Cardiac muscle cell (in vitro differentiated cells and primary cell): ENCODE measurements around the gene ERRFI1. TPM values are rescaled to one million over a fixed set of nuclear protein-coding genes. Genes with fewer than 3 reads are reported as not detected.

ENCODE experiments used
- DNase-seq, 2 donors: peaks; one replicate each; pipeline versions ENCODE4 v3.0.0 to v3.0.0-alpha.2; 2010 to 2017; ENCODE audit warnings: low read depth in 1 of 2, low spot score in 1 of 2
- H3K27ac ChIP-seq: fragments of 200-600 bp; sonication (generic); 2 replicates; pipeline ENCODE4 v1.5.1; 2016
- H3K27me3 ChIP-seq: fragments of 200-600 bp; sonication (generic); 2 replicates; pipeline ENCODE4 v1.6.0; 2016; ENCODE audit warnings: control low read depth
- H3K36me3 ChIP-seq: fragments of 200-600 bp; sonication (generic); 2 replicates; pipeline ENCODE4 v1.5.1; 2016; ENCODE audit warnings: control low read depth
- H3K4me1 ChIP-seq: fragments of 200-600 bp; sonication (generic); 2 replicates; pipeline ENCODE4 v1.8.1; 2017; ENCODE audit warnings: low read depth, mild to moderate bottlenecking, mixed run types
- H3K4me3 ChIP-seq: fragments of 200-600 bp; sonication (generic); 2 replicates; pipeline ENCODE4 v1.5.1; 2016; ENCODE audit warnings: mild to moderate bottlenecking
- H3K9me3 ChIP-seq: fragments of 200-600 bp; sonication (generic); 2 replicates; pipeline ENCODE4 v1.5.1; 2017; ENCODE audit warnings: low read depth, mild to moderate bottlenecking, control low read depth
- polyA plus RNA-seq: library from polyadenylated mRNA; unstranded; fragments of >200 nt; fragmentation: Nextera tagmentation; extraction: Ambion mirVana; gene quantifications from 2 replicates; pipeline ENCODE4 v1.2.1, GENCODE V29; 2016
- total RNA-seq: library from RNA; depleted of rRNA; stranded (reverse); fragments of >200 nt; gene quantifications from 2 replicates; pipeline ENCODE4 v1.2.3, GENCODE V29; 2016
- TF ChIP-seq, protein P1 (sequence below): IDR thresholded peaks from 2 replicates; pipeline ENCODE4 v1.5.1; 2012; ENCODE audit warnings: low read depth, mild to moderate bottlenecking, low read length

The ERRFI1 gene
- total and polyA plus RNA-seq, 2 experiments from 2014 or later = 8.3 to 9.7 TPM

DNA sequence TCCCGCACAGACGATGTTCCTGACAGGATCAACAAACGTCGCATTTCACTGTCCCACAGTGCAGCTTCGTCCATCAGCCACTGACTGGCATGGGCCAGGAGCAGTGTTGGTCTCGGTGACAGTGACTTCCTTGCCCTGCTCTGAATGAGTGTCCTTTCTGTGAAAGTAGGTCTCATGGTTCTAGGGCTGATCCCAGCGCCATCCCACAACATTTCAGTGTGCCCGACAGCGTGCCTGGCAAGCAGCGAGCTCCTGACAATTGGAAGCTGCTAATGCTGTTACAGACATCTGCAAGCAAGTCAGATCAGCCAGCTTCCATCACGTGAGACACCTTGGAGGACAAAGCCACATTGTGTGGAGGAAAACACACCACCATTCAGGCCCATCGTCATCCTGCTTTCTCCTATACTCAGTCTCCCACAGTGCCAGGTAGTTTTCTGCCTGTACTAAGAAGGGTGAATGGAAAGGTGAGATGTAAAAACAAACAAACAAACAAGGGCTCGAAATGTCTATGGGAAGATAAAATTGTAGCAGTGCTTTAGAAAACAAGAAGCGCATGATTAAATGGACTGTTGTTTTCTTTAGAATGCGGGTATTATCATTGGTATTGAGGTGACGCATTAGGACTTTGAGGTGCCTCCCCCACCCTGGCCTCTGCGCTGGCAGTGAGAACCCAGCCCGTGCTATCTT is 21.9 kb downstream of the ERRFI1 start:
- Histone ChIP-seq H3K9me3 (no peaks in the 10 kb centered on the region), H3K36me3 (no peaks in the 10 kb centered on the region), H3K27me3 (no peaks in the 10 kb centered on the region), H3K4me3 (no peak overlapping the region), H3K4me1 (peaks cover 15% of the 10 kb centered on the region), H3K27ac (peak overlapping the region; percentile 74)
- TF ChIP-seq, protein P1, sequence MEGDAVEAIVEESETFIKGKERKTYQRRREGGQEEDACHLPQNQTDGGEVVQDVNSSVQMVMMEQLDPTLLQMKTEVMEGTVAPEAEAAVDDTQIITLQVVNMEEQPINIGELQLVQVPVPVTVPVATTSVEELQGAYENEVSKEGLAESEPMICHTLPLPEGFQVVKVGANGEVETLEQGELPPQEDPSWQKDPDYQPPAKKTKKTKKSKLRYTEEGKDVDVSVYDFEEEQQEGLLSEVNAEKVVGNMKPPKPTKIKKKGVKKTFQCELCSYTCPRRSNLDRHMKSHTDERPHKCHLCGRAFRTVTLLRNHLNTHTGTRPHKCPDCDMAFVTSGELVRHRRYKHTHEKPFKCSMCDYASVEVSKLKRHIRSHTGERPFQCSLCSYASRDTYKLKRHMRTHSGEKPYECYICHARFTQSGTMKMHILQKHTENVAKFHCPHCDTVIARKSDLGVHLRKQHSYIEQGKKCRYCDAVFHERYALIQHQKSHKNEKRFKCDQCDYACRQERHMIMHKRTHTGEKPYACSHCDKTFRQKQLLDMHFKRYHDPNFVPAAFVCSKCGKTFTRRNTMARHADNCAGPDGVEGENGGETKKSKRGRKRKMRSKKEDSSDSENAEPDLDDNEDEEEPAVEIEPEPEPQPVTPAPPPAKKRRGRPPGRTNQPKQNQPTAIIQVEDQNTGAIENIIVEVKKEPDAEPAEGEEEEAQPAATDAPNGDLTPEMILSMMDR = no peak
- peak in 1 of 2 donors; percentile 59 for DNase-seq

DNA sequence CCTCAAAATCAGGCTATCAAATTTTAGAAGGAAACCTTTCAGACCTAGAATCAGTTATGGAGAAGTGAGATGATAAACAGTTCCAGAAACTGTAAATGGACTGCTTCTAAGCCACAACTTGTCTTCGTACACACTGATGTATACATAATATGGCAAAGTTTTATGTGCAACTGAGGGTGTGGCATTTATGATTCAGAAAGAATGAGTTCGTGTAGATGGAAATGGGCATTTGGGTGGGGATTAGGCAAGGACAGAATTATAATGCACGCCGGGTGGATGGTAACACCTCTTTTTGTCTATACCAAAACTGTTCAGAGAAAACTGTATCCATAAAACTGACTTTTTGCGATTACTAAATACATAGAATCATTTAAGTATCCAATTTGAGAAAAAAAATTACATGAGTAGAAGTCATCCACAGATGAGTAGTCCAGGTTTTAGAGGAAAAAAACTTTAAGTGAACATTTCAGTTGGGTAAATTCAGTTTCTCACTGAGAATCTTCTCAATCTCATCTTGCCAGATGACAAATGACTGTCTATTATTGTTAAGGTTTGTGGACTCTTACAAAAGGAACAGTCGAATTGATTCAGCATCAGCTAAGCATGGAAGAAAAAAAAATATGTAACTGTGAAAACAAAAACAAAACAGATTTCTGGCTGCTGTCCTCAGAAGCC is 22.5 kb downstream of the ERRFI1 start:
- H3K4me1 ChIP-seq = peaks cover 15% of the 10 kb centered on the region
- H3K36me3 ChIP-seq = no peaks in the 10 kb centered on the region
- TF ChIP-seq, protein P1 = no peak
- H3K9me3 ChIP-seq = no peaks in the 10 kb centered on the region
- no peak overlapping the region for H3K4me3 ChIP-seq
- H3K27me3 ChIP-seq = no peaks in the 10 kb centered on the region
- H3K27ac ChIP-seq = no peak overlapping the region
- no peak for DNase-seq

DNA sequence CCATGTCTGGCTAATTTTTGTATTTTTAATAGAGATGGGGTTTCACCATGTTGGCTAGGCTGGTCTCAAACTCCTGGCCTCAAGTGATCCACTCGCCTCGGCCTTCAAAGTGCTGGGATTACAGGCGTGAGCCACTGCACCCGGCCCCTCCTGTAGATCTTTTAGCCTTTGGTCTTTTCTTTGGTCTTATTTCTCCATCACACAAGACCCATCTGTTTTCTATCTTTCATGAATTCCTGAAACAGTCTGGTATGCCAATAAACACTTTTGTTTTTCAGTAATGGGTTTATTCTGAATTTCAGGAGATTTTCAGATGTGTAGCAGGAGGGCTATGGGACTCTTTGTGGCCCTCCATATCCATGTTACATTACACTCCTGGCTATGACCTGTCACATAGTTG is 23.2 kb downstream of the ERRFI1 start:
- Histone ChIP-seq H3K36me3 (no peaks in the 10 kb centered on the region), H3K4me1 (peaks cover 15% of the 10 kb centered on the region), H3K27ac (no peak overlapping the region), H3K27me3 (no peaks in the 10 kb centered on the region), H3K4me3 (no peak overlapping the region), H3K9me3 (no peaks in the 10 kb centered on the region)
- DNase-seq = no peak
- TF ChIP-seq, protein P1 = no peak

DNA sequence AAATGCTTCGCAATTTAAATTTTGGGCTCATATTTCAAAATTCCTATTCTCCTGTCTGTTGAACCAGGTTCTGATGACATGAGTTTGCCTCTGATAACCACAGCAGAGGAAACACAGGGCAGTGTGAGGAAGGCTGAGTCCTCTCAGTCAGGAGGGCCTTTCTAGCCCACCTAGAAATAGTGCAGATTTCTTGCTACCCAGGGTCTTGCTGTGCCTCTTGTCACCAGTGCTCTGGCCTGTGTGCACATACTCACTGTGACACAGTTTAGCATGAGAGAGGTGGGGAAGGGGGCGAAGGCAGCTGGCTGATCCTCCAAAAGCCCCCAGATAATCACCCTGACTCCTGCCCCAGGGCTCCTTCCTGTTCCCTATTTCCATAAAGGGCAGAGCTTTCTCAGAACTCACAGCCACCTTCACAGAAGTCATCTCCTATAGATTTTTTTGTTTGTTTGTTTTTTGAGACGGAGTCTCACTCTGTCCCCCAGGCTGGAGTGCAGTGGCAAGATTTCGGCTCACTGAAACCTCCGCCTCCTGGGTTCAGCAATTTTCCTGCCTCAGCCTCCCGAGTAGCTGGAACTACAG is 23.7 kb downstream of the ERRFI1 start:
- H3K4me3 ChIP-seq = no peak overlapping the region
- H3K27ac ChIP-seq = no peak overlapping the region
- peaks cover 15% of the 10 kb centered on the region for H3K4me1 ChIP-seq
- no peaks in the 10 kb centered on the region for H3K9me3 ChIP-seq
- TF ChIP-seq, protein P1 = no peak
- no peaks in the 10 kb centered on the region for H3K27me3 ChIP-seq
- no peaks in the 10 kb centered on the region for H3K36me3 ChIP-seq
- no peak for DNase-seq

DNA sequence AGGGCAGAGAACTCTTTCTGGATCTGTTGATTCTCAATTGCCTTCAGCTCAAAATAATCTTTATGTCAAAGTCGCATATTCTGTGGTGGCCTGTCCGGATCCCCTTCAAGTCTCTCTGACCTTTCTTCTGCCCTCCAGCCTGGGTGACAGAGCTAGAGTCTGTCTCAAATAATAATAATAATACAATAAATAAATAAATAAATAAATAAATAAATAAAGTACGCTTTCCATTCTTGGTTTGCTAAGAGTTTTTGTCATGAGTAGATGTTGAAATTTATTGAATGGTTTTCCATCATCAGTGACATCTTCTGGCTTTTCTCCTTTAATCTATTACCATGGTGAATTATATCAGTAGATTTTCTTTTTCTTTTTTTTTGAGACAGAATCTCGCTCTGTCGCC is 30.7 kb downstream of the ERRFI1 start:
- Histone ChIP-seq H3K27me3 (no peaks in the 10 kb centered on the region), H3K9me3 (no peaks in the 10 kb centered on the region), H3K27ac (no peak overlapping the region), H3K36me3 (no peaks in the 10 kb centered on the region), H3K4me3 (no peak overlapping the region), H3K4me1 (no peaks in the 10 kb centered on the region)
- TF ChIP-seq, protein P1 = no peak
- no peak for DNase-seq
